Left ventricle myocardium inferior (tissue), 1 donor: ENCODE data around the gene RNF157. TPM values are rescaled to one million over a fixed set of nuclear protein-coding genes. Genes with fewer than 3 reads are reported as not detected.
A peak's percentile ranks its signal among the peaks of the same experiment; 100 is the strongest.

Source experiments
- DNase-seq: peaks from one replicate; pipeline ENCODE4 v3.0.0-alpha.2; 2020
- H3K27ac ChIP-seq: fragments of 200-600 bp; replicated peaks from 2 replicates; pipeline ENCODE4 v1.8.0; 2021
- H3K27me3 ChIP-seq: fragments of 200-600 bp; 2 replicates; pipeline ENCODE4 v1.8.0; 2021; ENCODE audit warnings: low read depth
- H3K36me3 ChIP-seq: fragments of 200-600 bp; 2 replicates; pipeline ENCODE4 v1.8.0; 2021
- H3K4me1 ChIP-seq: fragments of 200-600 bp; 2 replicates; pipeline ENCODE4 v1.8.0; 2021
- H3K4me3 ChIP-seq: fragments of 200-600 bp; 2 replicates; pipeline ENCODE4 v1.8.0; 2021; ENCODE audit warnings: mild to moderate bottlenecking, moderate library complexity
- H3K9me3 ChIP-seq: fragments of 200-600 bp; replicated peaks from 2 replicates; pipeline ENCODE4 v1.8.0; 2021
- intact Hi-C: fragments of 100-400 bp; cut with micrococcal nuclease; formaldehyde crosslinking; loops from one replicate; pipeline ENCODE4 v1.11.0; 2022
- total RNA-seq: library from RNA; stranded (reverse); fragmentation: NEBNext Ultra II Directional; extraction: Animal tissue kit (Norgen Biotek cat#: 25700); gene quantifications from one replicate; pipeline ENCODE4 v1.2.1, GENCODE V29; 2021
- TF ChIP-seq, protein P1 (sequence below): fragments of 200-600 bp; IDR thresholded peaks from 2 replicates; pipeline ENCODE4 v1.8.0; 2021; ENCODE audit warnings: antibody characterized with exemption, mild to moderate bottlenecking, borderline replicate concordance
- donor health status: DM: no; HTN: yes; CAD: no; lungs with severe emphysema.

The RNF157 gene
- total RNA-seq, 1 donor from 2014 or later, result 4.8 TPM

DNA sequence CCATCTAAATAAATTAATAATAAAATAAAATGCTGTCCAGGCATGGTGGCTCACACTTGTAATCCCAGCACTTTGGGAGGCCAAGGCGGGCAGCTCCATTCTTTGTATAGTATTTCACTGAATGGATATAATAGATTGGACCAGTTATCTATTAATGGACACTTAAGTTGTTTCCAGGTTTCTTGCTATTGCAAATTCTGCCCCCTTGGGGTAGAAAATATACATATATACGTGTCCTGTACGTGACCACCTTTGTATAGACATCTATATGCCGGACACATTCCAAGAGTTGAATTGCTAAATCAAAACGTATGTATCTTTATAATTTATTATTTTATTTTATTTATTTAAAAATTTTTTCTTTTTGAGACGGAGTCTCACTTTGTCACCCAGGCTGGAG, 132.8 kb downstream of the RNF157 start:
- TF ChIP-seq, protein P1, sequence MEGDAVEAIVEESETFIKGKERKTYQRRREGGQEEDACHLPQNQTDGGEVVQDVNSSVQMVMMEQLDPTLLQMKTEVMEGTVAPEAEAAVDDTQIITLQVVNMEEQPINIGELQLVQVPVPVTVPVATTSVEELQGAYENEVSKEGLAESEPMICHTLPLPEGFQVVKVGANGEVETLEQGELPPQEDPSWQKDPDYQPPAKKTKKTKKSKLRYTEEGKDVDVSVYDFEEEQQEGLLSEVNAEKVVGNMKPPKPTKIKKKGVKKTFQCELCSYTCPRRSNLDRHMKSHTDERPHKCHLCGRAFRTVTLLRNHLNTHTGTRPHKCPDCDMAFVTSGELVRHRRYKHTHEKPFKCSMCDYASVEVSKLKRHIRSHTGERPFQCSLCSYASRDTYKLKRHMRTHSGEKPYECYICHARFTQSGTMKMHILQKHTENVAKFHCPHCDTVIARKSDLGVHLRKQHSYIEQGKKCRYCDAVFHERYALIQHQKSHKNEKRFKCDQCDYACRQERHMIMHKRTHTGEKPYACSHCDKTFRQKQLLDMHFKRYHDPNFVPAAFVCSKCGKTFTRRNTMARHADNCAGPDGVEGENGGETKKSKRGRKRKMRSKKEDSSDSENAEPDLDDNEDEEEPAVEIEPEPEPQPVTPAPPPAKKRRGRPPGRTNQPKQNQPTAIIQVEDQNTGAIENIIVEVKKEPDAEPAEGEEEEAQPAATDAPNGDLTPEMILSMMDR, result peak; percentile 14
- H3K27me3 ChIP-seq, result no peaks in the 10 kb centered on the region
- DNase-seq, result no peak
- H3K4me1 ChIP-seq, result peaks cover 19% of the 10 kb centered on the region
- no peaks in the 10 kb centered on the region for H3K36me3 ChIP-seq
- no peaks in the 10 kb centered on the region for H3K9me3 ChIP-seq
- H3K27ac ChIP-seq, result no peak overlapping the region
- intact Hi-C loops, result no loop called here
- H3K4me3 ChIP-seq, result no peak overlapping the region

DNA sequence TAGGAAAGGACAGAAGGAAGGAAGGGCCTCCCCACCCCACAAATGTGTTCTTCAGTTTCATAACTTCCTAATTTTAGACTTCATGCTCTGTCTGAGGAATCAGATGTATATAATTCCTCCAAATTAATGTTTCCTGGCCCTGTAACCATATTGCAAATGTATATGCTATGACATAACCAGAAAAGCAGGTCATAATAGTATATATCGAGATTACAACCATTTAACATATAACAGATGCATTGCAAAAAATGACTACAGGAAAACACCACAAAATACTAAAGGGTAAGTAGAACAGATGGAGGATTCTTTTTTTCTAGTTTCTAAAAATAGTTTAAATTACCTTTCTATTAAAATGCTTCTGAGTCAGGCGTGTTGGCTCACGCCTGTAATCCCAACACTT, 133.6 kb downstream of the RNF157 start:
- TF ChIP-seq, protein P1, result no peak
- intact Hi-C loops, result no loop called here
- Histone ChIP-seq H3K36me3 (peaks cover 5% of the 10 kb centered on the region), H3K4me1 (peaks cover 27% of the 10 kb centered on the region), H3K27ac (no peak overlapping the region), H3K4me3 (no peak overlapping the region), H3K27me3 (no peaks in the 10 kb centered on the region), H3K9me3 (no peaks in the 10 kb centered on the region)
- DNase-seq, result no peak

DNA sequence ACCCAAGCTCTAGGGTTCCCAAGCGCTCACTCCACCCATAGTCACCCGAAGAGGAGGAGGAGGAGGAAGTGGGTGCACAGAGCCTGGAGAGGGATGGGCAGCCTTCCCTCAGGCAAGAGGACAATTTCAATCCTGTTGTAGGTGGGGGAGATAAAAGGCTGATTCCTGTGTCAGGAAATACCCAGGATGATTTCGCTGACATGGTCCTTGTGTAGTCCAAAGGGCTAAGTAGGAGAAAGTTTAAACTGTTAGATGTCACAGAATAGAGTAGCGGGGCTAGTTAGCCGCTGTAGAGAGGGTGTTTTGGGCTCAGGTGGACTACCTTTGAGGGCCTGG, 135.4 kb downstream of the RNF157 start:
- H3K4me3 ChIP-seq, result no peak overlapping the region
- H3K36me3 ChIP-seq, result peaks cover 23% of the 10 kb centered on the region
- peaks cover 30% of the 10 kb centered on the region for H3K4me1 ChIP-seq
- H3K9me3 ChIP-seq, result no peaks in the 10 kb centered on the region
- intact Hi-C loops, result no loop called here
- no peak for DNase-seq
- H3K27me3 ChIP-seq, result no peaks in the 10 kb centered on the region
- TF ChIP-seq, protein P1, result no peak
- no peak overlapping the region for H3K27ac ChIP-seq

DNA sequence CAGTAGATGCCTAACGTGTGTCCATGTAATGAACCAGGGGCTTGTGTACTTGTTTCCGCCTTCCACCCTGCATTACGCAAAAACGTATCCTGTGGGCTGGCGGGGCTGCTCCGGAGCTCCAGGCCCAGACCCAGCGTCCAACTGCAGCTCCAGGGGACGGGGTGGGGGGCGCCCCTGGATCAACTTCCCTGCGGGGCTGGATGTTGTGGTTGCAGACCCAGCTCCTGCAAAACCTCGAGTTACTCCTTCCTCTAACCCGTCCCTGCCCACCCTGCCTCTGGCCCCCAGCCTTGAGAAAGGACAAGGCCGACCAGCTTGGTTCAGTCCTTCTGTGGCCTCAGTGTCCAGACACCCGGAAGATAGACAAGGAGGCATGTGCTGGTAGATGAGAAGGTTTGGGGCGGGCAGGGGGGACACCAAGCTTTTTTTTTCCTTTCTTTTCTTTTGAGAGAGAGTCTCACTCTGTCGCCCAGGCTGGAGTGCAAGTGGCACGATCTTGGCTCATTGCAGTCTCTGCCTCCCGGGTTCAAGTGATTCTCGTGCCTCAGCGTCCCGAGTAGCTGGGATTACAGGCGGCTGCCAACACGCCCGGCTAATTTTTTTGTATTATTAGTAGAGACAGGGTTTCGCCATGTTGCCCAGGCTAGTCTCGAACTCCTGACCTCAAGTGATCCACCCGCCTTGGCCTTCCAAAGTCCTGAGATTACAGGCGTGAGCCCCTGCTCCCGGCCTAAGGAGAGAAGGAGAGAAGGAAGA, 136.0 kb downstream of the RNF157 start:
- TF ChIP-seq, protein P1, result no peak
- intact Hi-C loops, result no loop called here
- Histone ChIP-seq H3K4me1 (peaks cover 30% of the 10 kb centered on the region), H3K9me3 (no peaks in the 10 kb centered on the region), H3K27me3 (no peaks in the 10 kb centered on the region), H3K36me3 (peaks cover 29% of the 10 kb centered on the region), H3K4me3 (peak overlapping the region; percentile 86), H3K27ac (peak overlapping the region; percentile 86)
- DNase-seq, result no peak

DNA sequence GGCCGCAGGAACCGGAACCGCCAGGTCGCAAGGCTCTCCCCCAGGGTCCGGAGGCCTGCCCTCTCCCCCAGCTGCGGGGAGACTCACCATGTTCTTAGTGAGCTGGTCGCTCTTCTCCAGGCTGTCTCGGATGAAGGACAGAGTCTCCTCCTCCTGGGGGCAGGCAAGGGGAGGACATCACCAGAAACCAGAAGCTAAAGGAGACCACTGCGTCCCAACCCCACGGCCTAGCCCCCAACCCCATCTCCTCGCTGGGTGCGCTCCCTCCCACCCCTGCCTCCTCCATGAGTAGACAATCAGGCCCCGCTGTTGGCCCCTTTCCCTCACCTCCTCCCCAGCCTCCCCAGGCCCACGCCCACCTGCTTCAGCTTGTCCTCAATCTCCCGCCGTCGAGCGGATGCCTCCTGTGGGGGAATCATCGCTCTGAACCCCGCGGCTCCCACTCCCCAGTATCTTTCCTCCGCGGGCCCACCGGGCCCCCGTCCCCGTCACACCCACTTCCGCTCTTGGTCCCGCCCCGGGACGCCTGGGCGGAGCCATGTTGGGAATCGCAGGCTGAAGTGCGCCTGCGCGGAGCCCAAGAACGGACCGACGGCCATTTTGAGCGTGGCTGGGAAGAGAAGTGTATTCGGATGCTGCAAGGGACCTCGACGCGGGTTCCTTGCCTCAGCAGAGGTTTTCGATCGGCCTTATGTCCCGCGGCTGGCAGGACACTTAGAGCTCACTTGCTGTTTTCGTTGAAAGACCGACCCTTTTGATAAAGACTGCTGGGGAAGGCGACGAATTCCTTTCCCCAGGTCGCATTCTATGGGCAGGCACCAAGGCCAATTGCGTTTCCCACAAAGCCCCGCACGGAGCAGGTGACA, 136.8 kb downstream of the RNF157 start, which contains the start of gene EXOC7:
Gene EXOC7 (minus strand): TSS at position 514 of the 866 bp plus-strand sequence. CDS start 95 bp downstream, at position 419.
- Histone ChIP-seq H3K27ac (peak within 1 kb of the TSS; percentile 86), H3K4me3 (peak within 1 kb of the TSS; percentile 86), H3K4me1 (peaks cover 30% of the 10 kb centered on the region), H3K36me3 (peaks cover 34% of the 10 kb centered on the region), H3K9me3 (no peaks in the 10 kb centered on the region), H3K27me3 (no peaks in the 10 kb centered on the region)
- TF ChIP-seq, protein P1, result peak; percentile 11
- intact Hi-C loops, result no loop called here
- peak; percentile 90 for DNase-seq
